Dermis lymphatic vessel endothelial cell (primary cell): ENCODE measurements around the gene UBASH3B. TPM values are rescaled to one million over a fixed set of nuclear protein-coding genes. Genes with fewer than 3 reads are reported as not detected.

Source experiments
- total RNA-seq: library from RNA; depleted of rRNA; stranded (reverse); fragments of >200 nt; gene quantifications from 2 replicates; pipeline ENCODE4 v1.2.1, GENCODE V29; 2014

The UBASH3B gene
- 2.5 and 2.6 TPM in 2 replicates for total RNA-seq

GRCh38 chr11:122655527-122656072 lies at the start of gene UBASH3B:
Gene UBASH3B, plus strand, starts transcription at chr11:122655722. Its CDS starts 328 bp downstream, at chr11:122656050.

Other genes starting within 250 kb of the UBASH3B start
- not detected in 2 replicates for gene CRTAM, start 182.8 kb downstream of the UBASH3B start, total RNA-seq
- gene JHY, start 227.0 kb downstream of the UBASH3B start, total RNA-seq, result 0.43 and 0.77 TPM in 2 replicates